Activated gamma-delta T cell treated with anti-CD3 and anti-CD28 coated beads, Interleukin-2, amount 50 U/mL, for 16 hours (primary cell): Measurements from ENCODE around the gene AQP1.

Experiments used
- DNase-seq: peaks from one replicate; pipeline ENCODE4 v3.0.0-alpha.2; 2020; ENCODE audit warnings: low read depth

AQP1 gene

GRCh38 chr7:30906515-30907240, 5.0 kb upstream of the AQP1 start:
- no peak for DNase-seq

GRCh38 chr7:30907527-30908267, 4.0 kb upstream of the AQP1 start:
- DNase-seq: no peak

GRCh38 chr7:30908681-30909080, 3.0 kb upstream of the AQP1 start:
- DNase-seq: no peak

- no peak for DNase-seq
Measured at GRCh38 chr7:30909431-30909830, 2.2 kb upstream of the AQP1 start.

GRCh38 chr7:30910411-30911073, 1.1 kb upstream of the AQP1 start:
- no peak for DNase-seq

GRCh38 chr7:30911133-30911532, 520 bp upstream of the AQP1 start:
- DNase-seq: no peak

GRCh38 chr7:30912021-30912730, 523 bp downstream of the AQP1 start:
- DNase-seq: no peak

GRCh38 chr7:30912731-30912985, 1.0 kb downstream of the AQP1 start:
- DNase-seq: no peak

GRCh38 chr7:30912986-30913811, 1.5 kb downstream of the AQP1 start:
- no peak for DNase-seq

GRCh38 chr7:30913821-30914515, 2.3 kb downstream of the AQP1 start:
- DNase-seq: no peak

GRCh38 chr7:30914596-30914995, 2.9 kb downstream of the AQP1 start:
- no peak for DNase-seq

GRCh38 chr7:30915005-30915601, 3.5 kb downstream of the AQP1 start:
- DNase-seq: no peak

- DNase-seq: no peak
Measured at GRCh38 chr7:30915751-30916150, 4.1 kb downstream of the AQP1 start.

GRCh38 chr7:30916255-30916654, 4.6 kb downstream of the AQP1 start:
- no peak for DNase-seq

- DNase-seq: no peak
Measured at GRCh38 chr7:30916767-30917166, 5.1 kb downstream of the AQP1 start.

GRCh38 chr7:30917216-30917893, 5.7 kb downstream of the AQP1 start:
- no peak for DNase-seq

GRCh38 chr7:30918676-30919075, 7.0 kb downstream of the AQP1 start:
- no peak for DNase-seq

GRCh38 chr7:30920021-30920583, 8.4 kb downstream of the AQP1 start:
- no peak for DNase-seq

GRCh38 chr7:30920584-30921539, 9.2 kb downstream of the AQP1 start:
- DNase-seq: no peak
